ENCODE measurements around the gene SYTL3.

DNA sequence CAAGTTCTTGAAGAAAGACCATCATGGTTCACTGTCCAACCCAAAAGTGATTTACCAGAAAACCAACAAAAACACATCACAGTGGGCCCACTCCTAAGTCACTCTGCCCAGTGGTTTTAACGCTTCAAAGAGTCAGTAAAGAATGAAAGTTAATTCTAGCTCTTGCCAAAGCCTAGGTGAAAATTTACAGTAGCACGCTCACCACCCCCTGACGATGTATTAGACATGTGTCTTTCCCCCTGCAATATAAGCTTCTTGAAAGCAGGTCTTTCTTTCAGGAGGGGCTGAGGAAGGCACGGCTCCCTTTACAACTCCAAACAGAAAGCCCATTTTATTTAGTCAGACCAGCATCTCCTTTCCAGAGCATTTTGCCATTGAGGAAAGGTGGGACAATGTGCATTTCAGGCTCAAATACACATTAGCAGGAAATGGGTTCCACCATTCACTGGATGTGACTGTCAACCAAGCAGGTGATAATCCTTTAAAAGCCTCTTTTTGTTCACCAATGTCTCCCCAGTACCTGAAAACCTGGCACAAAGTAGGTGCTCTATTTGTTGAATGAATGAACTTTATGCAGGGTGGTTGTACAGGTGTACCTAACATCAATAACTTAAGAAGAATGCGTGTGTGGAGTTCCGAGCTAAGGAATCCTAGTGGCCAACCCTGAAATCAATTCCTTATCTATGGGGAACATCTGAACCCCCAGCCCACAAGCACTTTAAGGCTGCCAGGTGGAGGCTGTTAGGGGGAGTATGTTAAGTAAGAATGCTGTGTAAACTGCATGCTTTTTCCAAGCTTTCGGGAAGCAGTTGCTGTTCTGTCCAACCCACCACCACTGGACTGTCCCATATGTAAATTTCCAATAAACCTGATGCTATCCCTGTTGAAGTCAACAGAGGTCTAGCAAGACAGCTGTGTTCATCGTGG, 157.9 kb downstream of the SYTL3 start:
- TF ChIP-seq, protein P1, sequence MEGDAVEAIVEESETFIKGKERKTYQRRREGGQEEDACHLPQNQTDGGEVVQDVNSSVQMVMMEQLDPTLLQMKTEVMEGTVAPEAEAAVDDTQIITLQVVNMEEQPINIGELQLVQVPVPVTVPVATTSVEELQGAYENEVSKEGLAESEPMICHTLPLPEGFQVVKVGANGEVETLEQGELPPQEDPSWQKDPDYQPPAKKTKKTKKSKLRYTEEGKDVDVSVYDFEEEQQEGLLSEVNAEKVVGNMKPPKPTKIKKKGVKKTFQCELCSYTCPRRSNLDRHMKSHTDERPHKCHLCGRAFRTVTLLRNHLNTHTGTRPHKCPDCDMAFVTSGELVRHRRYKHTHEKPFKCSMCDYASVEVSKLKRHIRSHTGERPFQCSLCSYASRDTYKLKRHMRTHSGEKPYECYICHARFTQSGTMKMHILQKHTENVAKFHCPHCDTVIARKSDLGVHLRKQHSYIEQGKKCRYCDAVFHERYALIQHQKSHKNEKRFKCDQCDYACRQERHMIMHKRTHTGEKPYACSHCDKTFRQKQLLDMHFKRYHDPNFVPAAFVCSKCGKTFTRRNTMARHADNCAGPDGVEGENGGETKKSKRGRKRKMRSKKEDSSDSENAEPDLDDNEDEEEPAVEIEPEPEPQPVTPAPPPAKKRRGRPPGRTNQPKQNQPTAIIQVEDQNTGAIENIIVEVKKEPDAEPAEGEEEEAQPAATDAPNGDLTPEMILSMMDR (IDR thresholded peaks at IDR 0.05): no peak
- TF ChIP-seq EP300 (IDR thresholded peaks at IDR 0.05): no peak
